OCI-LY1 (cell line): ENCODE data around the gene BCL2L11.

Source experiments
- EZH2 ChIP-seq: fragments of 200-600 bp; sonication (generic), shearing (Covaris generic); IDR thresholded peaks from 2 replicates; pipeline ENCODE4 v1.8.0; 2017; ENCODE audit warnings: borderline replicate concordance, mixed run types, mild to moderate bottlenecking, antibody characterized with exemption, low read length, moderate library complexity, mixed read lengths
- TF ChIP-seq, protein P1 (sequence below): fragments of 200-600 bp; sonication (generic), shearing (Covaris generic); IDR thresholded peaks from 2 replicates; pipeline ENCODE4 v1.5.1; 2017; ENCODE audit warnings: mild to moderate bottlenecking, antibody characterized with exemption, low read length, moderate library complexity, mixed read lengths

GRCh38 chr2:111111101-111111755 lies 9.5 kb upstream of the BCL2L11 start:
- TF ChIP-seq, protein P1, sequence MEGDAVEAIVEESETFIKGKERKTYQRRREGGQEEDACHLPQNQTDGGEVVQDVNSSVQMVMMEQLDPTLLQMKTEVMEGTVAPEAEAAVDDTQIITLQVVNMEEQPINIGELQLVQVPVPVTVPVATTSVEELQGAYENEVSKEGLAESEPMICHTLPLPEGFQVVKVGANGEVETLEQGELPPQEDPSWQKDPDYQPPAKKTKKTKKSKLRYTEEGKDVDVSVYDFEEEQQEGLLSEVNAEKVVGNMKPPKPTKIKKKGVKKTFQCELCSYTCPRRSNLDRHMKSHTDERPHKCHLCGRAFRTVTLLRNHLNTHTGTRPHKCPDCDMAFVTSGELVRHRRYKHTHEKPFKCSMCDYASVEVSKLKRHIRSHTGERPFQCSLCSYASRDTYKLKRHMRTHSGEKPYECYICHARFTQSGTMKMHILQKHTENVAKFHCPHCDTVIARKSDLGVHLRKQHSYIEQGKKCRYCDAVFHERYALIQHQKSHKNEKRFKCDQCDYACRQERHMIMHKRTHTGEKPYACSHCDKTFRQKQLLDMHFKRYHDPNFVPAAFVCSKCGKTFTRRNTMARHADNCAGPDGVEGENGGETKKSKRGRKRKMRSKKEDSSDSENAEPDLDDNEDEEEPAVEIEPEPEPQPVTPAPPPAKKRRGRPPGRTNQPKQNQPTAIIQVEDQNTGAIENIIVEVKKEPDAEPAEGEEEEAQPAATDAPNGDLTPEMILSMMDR = no peak
- no peak for TF ChIP-seq EZH2
